Measurements from ENCODE around the gene CLN6.

DNA sequence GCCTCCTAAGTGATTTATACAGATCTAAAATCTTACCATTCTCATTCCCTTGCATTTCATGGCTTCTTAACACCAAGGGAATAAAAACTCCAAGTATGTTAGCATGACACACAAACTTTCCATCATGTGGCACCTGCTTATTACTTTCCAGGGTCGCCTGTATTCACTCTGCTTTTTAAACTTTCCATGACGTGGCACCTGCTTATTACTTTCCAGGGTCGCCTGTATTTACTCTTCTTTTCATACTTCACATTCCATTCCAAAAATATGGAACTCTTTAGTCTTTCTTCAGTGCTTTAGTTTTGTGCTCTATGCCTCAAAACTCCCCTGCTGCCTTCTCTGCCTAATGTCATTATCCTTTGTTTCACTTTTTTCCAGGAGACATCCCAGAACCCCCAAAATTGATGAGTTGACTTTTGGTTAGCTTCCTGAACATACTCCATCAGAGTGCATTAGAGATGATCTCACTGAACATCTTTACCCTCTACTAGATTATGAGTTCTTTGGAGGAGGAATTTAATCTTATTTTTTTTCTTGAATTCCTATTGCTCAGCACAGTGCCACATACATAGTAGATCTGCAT, 71.4 kb downstream of the CLN6 start:
- TF ChIP-seq, protein P1, sequence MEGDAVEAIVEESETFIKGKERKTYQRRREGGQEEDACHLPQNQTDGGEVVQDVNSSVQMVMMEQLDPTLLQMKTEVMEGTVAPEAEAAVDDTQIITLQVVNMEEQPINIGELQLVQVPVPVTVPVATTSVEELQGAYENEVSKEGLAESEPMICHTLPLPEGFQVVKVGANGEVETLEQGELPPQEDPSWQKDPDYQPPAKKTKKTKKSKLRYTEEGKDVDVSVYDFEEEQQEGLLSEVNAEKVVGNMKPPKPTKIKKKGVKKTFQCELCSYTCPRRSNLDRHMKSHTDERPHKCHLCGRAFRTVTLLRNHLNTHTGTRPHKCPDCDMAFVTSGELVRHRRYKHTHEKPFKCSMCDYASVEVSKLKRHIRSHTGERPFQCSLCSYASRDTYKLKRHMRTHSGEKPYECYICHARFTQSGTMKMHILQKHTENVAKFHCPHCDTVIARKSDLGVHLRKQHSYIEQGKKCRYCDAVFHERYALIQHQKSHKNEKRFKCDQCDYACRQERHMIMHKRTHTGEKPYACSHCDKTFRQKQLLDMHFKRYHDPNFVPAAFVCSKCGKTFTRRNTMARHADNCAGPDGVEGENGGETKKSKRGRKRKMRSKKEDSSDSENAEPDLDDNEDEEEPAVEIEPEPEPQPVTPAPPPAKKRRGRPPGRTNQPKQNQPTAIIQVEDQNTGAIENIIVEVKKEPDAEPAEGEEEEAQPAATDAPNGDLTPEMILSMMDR (IDR thresholded peaks at IDR 0.05) = no peak
- no peak for TF ChIP-seq POLR2A (IDR thresholded peaks at IDR 0.05)

Measured in right lobe of liver (tissue), 4 donors.